Measurements from ENCODE around the gene ACAT2. TPM values are rescaled to one million over a fixed set of nuclear protein-coding genes. Genes with fewer than 3 reads are reported as not detected.
"Not testable (repeated sequence)": the region's sequence is repeated elsewhere in the genome, so short reads cannot be mapped to it uniquely, and the experiment has no call there.

ACAT2 gene
- polyA plus RNA-seq = 10 to 100 TPM; 32.7 to 57.4 (median 45.4) TPM

DNA sequence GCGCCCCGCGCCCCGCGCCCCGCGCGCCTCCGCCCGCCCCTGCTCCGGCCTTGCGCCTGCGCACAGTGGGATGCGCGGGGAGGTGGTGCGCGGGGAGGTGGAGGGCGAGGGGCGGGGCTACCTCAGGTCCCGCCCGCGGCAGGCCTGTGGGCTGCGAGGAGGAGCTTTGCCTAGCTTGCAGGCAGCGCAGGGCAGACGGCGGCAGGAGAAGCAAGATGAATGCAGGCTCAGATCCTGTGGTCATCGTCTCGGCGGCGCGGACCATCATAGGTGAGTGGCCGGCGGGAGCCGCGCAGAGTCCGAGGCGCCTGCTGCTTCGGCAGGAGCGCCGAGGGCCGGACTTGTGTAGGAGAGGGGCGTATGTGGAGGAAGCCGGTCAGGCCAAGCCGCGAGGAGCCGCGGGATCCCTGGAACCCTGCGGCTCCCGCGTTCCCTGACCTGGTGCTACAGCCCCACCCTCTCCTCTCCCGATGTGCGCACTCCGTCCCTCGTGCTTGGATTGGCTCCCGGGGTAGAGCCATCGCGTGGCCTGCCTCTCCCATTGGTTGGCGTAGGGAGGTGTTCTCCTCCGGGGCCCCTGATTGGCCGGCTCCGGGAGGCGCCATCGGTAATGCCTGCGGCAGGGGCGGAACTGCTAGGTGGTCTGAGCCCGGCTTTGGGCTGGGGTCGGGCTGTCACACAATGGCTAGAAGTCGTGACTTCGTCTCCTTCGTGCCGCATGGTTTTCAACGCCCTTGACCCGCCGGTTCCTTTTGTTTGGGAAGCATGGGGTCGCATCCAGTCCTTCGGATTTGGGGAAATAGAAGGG is at the start of gene ACAT2:
Gene ACAT2, plus strand, starts transcription at position 173 of the 808 bp plus-strand sequence. Its CDS starts 43 bp downstream, at position 216.
- H3K4me3 Mint-ChIP-seq = peak within 1 kb of the TSS; percentile 90 to 98 (median 96)
- H3K9me3 Mint-ChIP-seq = no peaks in the 10 kb centered on the region
- peaks cover 10 to 22% (median 16%) of the 10 kb centered on the region in 3 donors for H3K27me3 Mint-ChIP-seq (ENCODE audit: low read depth in 3 of 3)
- peaks cover 4 to 20% (median 9%) of the 10 kb centered on the region in 3 donors for H3K36me3 Mint-ChIP-seq
- peak; percentile 91 to 92 (median 92) for DNase-seq
- H3K4me1 Mint-ChIP-seq = peaks cover 27% of the 10 kb centered on the region in 2 donors
- H3K27ac Mint-ChIP-seq = peak within 1 kb of the TSS; percentile 96 to 99 (median 97)

DNA sequence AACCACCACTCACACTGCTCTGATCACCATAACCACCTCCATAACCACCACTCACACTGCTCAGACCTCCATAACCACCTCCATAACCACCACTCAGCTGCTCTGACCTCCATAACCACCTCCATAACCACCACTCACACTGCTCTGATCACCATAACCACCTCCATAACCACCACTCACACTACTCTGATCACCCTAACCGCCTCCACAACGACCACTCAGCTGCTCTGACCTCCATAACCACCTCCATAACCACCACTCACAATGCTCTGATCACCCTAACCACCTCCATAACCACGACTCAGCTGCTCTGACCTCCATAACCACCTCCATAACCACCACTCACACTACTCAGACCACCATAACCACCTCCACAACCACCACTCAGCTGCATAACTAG is 49.5 kb upstream of the ACAT2 start:
- peak in 1 of 3 donors; percentile 12 for DNase-seq
- not testable (repeated sequence) for H3K4me1 Mint-ChIP-seq; H3K9me3 Mint-ChIP-seq; H3K4me3 Mint-ChIP-seq; H3K27ac Mint-ChIP-seq; H3K27me3 Mint-ChIP-seq (ENCODE audit: low read depth in 3 of 3); H3K36me3 Mint-ChIP-seq

DNA sequence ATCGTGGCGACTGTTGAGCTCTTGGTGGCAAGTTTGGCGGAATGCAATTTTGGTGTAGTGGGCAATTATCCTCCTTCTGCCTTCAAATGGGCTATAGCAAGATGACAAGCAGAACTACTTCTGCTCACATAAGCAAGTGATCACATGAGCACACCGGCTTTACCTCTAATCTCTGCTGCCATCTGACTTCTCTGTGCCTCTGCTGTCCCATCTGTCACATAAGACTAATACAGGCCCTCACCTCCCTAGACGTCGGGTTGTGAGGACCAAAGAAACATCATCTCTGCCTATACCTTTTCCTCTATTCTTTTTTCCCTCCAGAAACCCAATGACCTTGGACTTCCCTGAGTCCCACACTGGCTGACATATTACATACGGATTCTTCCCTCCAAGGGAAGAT is 47.9 kb upstream of the ACAT2 start:
- no peaks in the 10 kb centered on the region for H3K36me3 Mint-ChIP-seq
- H3K4me1 Mint-ChIP-seq = peaks cover 3 to 12% of the 10 kb centered on the region in 2 donors
- no peak overlapping the region for H3K4me3 Mint-ChIP-seq
- H3K27ac Mint-ChIP-seq = no peak overlapping the region
- H3K9me3 Mint-ChIP-seq = no peaks in the 10 kb centered on the region
- H3K27me3 Mint-ChIP-seq (ENCODE audit: low read depth in 3 of 3) = no peaks in the 10 kb centered on the region
- no peak for DNase-seq

DNA sequence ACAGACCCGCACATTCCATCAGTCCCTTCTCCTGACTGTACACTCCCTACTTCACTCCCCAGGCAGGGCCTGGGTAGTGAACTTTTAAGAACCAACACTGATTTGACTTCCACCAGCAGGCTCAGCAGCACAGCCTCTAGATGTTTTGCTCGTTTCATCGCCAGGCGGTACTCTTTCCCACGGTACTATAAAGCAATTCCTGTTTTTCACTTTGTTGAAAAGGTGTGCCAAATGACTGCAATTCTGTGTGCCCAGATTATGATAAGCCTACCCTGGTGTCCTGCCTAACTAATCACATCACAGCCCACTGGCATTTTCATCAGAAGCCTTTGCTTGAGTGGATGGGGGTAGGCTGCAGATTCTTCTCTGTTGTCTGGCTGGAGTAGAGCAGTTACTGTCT is 47.4 kb upstream of the ACAT2 start:
- no peaks in the 10 kb centered on the region for H3K27me3 Mint-ChIP-seq (ENCODE audit: low read depth in 3 of 3)
- H3K4me3 Mint-ChIP-seq = no peak overlapping the region
- H3K27ac Mint-ChIP-seq = no peak overlapping the region
- DNase-seq = no peak
- no peaks in the 10 kb centered on the region for H3K9me3 Mint-ChIP-seq
- H3K4me1 Mint-ChIP-seq = peaks cover 3 to 11% of the 10 kb centered on the region in 2 donors
- no peaks in the 10 kb centered on the region for H3K36me3 Mint-ChIP-seq

DNA sequence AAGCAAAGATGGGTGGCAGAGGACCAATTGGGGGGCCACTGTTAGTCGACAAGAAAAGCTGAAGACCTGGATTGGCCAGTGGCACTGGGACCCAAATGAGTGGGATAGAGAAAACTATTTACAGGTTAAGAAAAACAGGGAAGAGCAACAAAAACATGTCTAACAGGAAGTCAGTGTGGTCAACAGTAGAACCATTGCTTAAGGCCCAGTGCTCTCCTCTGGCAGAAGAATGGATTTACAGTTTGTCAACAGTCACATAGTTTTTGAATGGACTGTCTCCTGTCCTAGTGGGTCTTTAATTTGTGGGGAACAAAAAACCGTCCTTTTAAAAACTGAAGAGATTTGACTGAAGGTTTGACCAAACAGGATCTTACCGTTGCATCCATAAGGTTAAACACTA is 46.7 kb upstream of the ACAT2 start:
- H3K27ac Mint-ChIP-seq = peak overlapping the region in 1 of 6 donors; percentile 67

DNA sequence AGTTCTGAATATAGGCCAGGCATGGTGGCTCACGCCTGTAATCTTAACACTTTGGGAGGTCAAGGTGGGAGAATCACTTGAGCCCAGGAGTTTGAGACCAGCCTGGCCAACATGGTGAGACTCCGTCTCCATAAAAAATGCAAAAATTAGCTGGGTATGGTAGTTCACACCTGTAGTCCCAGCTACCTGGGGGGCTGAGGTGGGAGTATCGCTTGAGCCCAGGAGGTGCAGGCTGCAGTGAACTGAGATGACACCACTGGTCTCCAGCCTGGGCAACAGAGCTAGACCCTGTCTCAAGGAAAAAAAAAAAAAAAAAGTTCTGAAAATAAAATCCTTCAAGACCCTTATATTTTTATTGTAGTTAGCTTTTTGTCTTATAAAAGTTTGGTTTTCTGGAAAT is 46.2 kb upstream of the ACAT2 start:
- Mint-ChIP-seq H3K4me3 (no peak overlapping the region), H3K27ac (no peak overlapping the region), H3K36me3 (no peaks in the 10 kb centered on the region), H3K4me1 (peaks cover 0 to 6% of the 10 kb centered on the region in 2 donors), H3K9me3 (no peaks in the 10 kb centered on the region), H3K27me3 (ENCODE audit: low read depth in 3 of 3) (no peaks in the 10 kb centered on the region)
- DNase-seq = no peak

More for the DNA sequence above, 46.7 kb upstream of the ACAT2 start:
- H3K4me3 Mint-ChIP-seq = no peak overlapping the region
- no peak for DNase-seq
- no peaks in the 10 kb centered on the region for H3K36me3 Mint-ChIP-seq
- peaks cover 0 to 6% of the 10 kb centered on the region in 2 donors for H3K4me1 Mint-ChIP-seq
- no peaks in the 10 kb centered on the region for H3K27me3 Mint-ChIP-seq (ENCODE audit: low read depth in 3 of 3)
- H3K9me3 Mint-ChIP-seq = no peaks in the 10 kb centered on the region

DNA sequence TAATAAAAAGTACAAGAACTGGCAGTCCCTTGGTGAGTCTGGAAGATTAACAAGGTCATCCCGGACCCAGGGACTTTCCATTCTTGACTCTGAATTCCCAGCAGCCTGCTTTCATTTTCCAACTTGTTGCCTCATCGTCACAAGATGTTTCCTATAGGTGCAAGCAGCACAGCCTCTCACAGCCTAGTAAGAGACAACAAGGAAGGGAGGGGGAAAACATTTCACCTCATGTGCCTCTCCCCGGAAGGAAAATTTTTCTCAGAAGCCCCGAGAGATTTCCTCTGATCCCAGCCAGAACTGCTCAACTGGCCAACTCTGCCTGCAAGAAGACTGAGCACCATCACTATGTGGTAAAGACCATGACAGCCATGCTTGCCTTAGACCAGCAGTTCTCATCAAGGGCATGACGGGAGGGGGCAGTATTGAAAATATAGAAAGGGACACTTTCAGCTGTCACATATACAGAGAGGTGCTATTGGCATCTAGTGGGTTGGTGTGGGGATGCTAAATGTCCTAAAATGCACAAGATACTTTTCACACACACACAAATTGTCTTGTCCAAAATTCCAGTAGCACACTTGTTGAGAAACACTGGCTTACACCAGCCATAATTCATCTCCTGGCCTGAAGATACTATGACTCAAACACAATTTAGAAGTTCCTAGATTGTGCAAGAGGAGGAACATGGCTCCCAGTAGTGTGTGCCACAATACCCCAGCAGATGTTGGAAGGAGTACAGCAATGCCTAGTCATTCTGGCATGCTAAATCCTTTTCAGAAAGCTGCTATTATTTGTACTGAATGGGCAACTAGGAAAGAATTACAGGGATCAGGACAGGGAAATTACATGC is 45.4 kb upstream of the ACAT2 start:
- DNase-seq = no peak
- Mint-ChIP-seq H3K36me3 (no peaks in the 10 kb centered on the region), H3K4me3 (no peak overlapping the region), H3K27ac (no peak overlapping the region), H3K4me1 (peaks cover 0 to 6% of the 10 kb centered on the region in 2 donors), H3K9me3 (no peaks in the 10 kb centered on the region), H3K27me3 (ENCODE audit: low read depth in 3 of 3) (no peaks in the 10 kb centered on the region)

DNA sequence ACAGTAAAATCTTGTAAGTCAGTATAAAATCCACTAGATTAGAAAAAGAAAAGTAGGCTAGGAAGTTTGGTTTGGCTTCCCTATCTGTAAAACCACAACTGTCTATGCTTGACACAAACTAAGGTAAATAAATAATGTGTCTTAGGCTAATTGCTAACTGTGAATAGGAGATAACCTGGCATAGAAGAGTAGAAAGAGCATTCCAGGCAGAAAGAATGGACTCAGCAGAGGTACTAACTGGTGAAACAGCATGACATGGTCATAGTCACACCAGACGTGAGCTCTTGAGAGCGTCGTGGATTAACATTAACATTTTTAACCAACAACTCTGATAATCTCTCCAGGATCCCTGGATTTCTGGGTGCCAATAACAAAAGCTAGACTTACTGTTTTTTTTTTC is 43.2 kb upstream of the ACAT2 start:
- Mint-ChIP-seq H3K9me3 (peaks cover 0 to 2% (median 0%) of the 10 kb centered on the region in 6 donors), H3K27me3 (ENCODE audit: low read depth in 3 of 3) (no peaks in the 10 kb centered on the region), H3K4me3 (no peak overlapping the region), H3K4me1 (peaks cover 3 to 6% of the 10 kb centered on the region in 2 donors), H3K36me3 (peaks cover 4 to 5% (median 5%) of the 10 kb centered on the region in 3 donors), H3K27ac (peak overlapping the region in 1 of 6 donors; percentile 69)
- no peak for DNase-seq

DNA sequence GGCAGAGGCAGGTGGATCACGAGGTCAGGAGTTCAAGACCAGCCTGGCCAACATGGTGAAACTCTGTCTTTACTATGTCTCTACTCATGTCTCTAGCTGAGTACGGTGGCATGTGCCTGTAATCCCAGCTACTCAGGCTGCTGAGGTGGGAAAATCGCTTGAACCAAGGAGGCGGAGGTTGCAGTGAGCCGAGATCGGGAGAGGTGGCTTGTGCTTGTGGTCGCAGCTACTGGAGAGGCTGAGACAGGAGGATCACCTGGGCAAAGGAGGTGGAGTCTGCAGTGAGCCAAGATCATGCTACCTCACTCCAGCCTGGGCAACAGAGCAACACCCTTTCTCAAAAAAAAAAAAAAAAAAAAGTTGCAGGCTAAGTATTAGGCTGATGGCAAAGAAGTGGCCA is 42.6 kb upstream of the ACAT2 start:
- Mint-ChIP-seq H3K36me3 (peaks cover 4 to 5% (median 5%) of the 10 kb centered on the region in 3 donors), H3K4me3 (no peak overlapping the region), H3K9me3 (peaks cover 0 to 2% (median 0%) of the 10 kb centered on the region in 6 donors), H3K4me1 (peaks cover 3 to 6% of the 10 kb centered on the region in 2 donors), H3K27ac (no peak overlapping the region), H3K27me3 (ENCODE audit: low read depth in 3 of 3) (no peaks in the 10 kb centered on the region)
- DNase-seq = no peak

DNA sequence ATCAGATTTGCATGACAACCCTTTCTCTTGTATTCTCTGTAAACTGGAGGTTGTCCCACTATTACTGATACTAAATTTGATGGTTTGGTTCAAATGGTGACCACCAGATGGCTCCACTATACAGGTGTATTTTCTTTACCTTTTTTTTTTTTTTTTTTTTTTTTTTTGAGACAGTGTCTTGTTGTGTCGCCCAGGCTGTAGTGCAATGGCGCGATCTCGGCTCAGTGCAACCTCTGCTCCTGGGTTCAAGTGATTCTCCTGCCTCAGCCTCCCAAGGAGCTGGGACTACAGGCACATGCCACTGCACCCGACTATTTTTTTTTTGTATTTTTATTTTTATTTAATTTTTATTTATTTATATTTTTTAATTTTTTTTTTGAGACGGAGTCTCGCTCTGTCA is 41.1 kb upstream of the ACAT2 start:
- no peak overlapping the region for H3K4me3 Mint-ChIP-seq
- H3K36me3 Mint-ChIP-seq = peaks cover 4 to 5% (median 5%) of the 10 kb centered on the region in 3 donors
- H3K27me3 Mint-ChIP-seq (ENCODE audit: low read depth in 3 of 3) = no peaks in the 10 kb centered on the region
- H3K4me1 Mint-ChIP-seq = peaks cover 3 to 11% of the 10 kb centered on the region in 2 donors
- no peak overlapping the region for H3K27ac Mint-ChIP-seq
- H3K9me3 Mint-ChIP-seq = peaks cover 0 to 2% (median 0%) of the 10 kb centered on the region in 6 donors
- peak; percentile 27 to 32 (median 30) for DNase-seq

DNA sequence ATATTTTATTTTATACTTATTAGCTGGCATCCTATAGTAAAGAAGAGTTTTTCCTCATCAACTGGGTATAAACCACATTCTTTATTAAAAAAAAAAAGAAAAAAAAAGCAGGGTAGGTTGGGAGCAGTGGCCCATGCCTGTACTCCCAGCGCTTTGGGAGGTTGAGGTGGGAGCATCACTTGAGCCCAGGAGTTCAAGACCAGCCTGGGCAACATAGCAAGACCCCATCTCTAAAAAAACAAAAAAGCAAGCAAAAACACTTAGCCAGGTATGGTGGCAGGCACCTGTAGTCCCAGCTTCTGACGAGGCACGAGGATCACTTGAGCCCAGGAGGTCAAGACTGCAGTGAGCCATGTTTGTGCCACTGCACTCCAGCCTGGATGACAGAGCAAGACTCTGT is 39.9 kb upstream of the ACAT2 start:
- not testable (repeated sequence) for H3K36me3 Mint-ChIP-seq, H3K9me3 Mint-ChIP-seq, DNase-seq, H3K4me3 Mint-ChIP-seq, H3K27ac Mint-ChIP-seq
- peaks cover 13 to 22% of the 10 kb centered on the region in 2 donors for H3K4me1 Mint-ChIP-seq
- H3K27me3 Mint-ChIP-seq (ENCODE audit: low read depth in 3 of 3) = peaks cover 7 to 12% (median 11%) of the 10 kb centered on the region in 3 donors

DNA sequence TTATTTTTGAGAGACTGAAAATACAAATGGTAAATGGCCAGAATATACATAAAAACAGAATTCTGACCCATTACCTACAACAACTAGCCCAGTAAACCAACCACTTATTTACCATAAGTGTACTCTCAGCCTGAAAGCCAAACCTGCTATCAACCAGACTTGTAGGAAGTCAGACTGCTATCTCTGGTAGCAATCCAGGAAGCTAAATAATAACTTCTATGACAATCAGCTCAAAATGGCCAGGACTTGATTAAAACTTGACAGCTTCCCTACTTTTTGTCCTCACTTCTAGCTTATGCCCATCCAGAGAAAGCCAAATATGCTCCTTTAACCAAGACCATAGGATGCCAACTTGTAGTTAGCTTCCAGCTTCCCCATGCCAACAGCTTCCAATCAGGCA is 39.2 kb upstream of the ACAT2 start:
- Mint-ChIP-seq H3K4me3 (no peak overlapping the region), H3K4me1 (peaks cover 13 to 22% of the 10 kb centered on the region in 2 donors), H3K27me3 (ENCODE audit: low read depth in 3 of 3) (peaks cover 8 to 14% (median 13%) of the 10 kb centered on the region in 3 donors), H3K36me3 (peaks cover 4 to 5% (median 5%) of the 10 kb centered on the region in 3 donors), H3K9me3 (peaks cover 0 to 2% (median 0%) of the 10 kb centered on the region in 6 donors), H3K27ac (no peak overlapping the region)
- DNase-seq = no peak

DNA sequence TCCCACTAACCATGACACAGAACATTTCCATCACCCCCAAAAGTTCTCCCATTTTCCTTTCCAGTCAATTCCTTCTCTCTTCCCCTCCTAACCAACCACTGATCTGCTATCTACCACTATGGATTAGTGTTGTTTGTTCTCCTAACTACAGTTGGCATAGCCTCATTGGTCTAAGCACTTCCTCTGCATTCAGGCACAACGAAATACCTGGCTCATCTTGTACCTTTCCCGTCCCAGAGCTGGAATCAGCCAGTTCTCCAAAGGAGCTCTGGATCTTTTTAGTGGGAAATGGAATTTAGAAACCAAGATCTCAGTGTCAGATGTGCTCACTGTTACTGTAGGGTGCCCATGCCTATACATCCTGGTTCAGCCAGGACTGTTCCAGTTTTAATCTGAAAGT is 38.6 kb upstream of the ACAT2 start:
- Mint-ChIP-seq H3K36me3 (peaks cover 4 to 5% (median 5%) of the 10 kb centered on the region in 3 donors), H3K4me3 (no peak overlapping the region), H3K27ac (peak overlapping the region in 1 of 6 donors; percentile 36), H3K27me3 (ENCODE audit: low read depth in 3 of 3) (peaks cover 8 to 19% (median 18%) of the 10 kb centered on the region in 3 donors), H3K9me3 (peaks cover 0 to 2% (median 0%) of the 10 kb centered on the region in 6 donors), H3K4me1 (peaks cover 17 to 27% of the 10 kb centered on the region in 2 donors)
- no peak for DNase-seq

DNA sequence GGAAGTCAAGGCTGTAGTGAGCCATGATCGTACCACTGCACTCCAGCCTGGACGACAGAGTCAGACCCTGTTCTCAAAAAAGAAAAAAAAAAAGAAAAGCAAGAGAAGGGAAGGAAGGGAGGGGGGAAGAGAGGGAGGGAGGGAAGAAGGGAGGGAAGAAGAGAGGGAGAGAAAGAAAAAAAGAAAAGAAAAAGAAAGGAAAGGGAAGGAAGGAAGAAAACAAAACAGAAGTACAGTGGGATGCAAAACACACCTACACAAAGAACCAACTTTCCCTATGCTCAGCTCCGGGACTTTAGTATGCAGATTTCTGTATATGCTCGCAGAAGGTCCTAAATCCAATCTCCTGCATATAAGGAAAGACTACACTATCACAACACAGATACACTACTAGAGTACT is 37.1 kb upstream of the ACAT2 start:
- Mint-ChIP-seq H3K36me3 (peaks cover 4 to 5% (median 5%) of the 10 kb centered on the region in 3 donors), H3K9me3 (peaks cover 0 to 2% (median 0%) of the 10 kb centered on the region in 6 donors), H3K27me3 (ENCODE audit: low read depth in 3 of 3) (peaks cover 8 to 21% (median 20%) of the 10 kb centered on the region in 3 donors), H3K4me1 (peaks cover 32 to 36% of the 10 kb centered on the region in 2 donors), H3K4me3 (no peak overlapping the region), H3K27ac (peak overlapping the region in 1 of 6 donors; percentile 42)
- no peak for DNase-seq
